Heart left ventricle (tissue), 13 donors: ENCODE results near the gene MPG.

Experiments
- CTCF ChIP-seq, 12 donors: fragments of 200-600 bp; sonication (generic) in 4 of 12; IDR thresholded peaks; one replicate each; pipeline versions ENCODE4 v1.5.0 to v1.8.0; 2018 to 2022; ENCODE audit warnings: antibody characterized with exemption in 12 of 12, mild to moderate bottlenecking in 5 of 12
- POLR2A ChIP-seq, 2 donors: fragments of 450-650 bp; IDR thresholded peaks; one replicate each; pipeline ENCODE4 v1.6.1; 2017; ENCODE audit warnings: antibody characterized with exemption in 2 of 2, mild to moderate bottlenecking in 2 of 2, moderate library complexity in 2 of 2
- donor health status: ischemic (EF 13 %, LVEDD 7.1; RV severe dilation, severe dysfunction).
- donor health status: DM: no; HTN: yes; CAD: no.
- donor health status: DM: no; HTN: no; CAD: no.
- donor health status: ischemic (EF 25% LVEDD 6.9; RV normal size, moderate dysfunction).
- donor health status: ischemic (EF 25% LVEDD 5.7; RV mildly dilated, moderate dysfunction).
- donor health status: ischemic (EF 35%, LVEDD 5.7; RV mildly dilated, moderate dysfunction).
- donor health status: nonischemic (EF 11% LVEDD 7.7; RV severe dilation, severe dysfunction).
- donor health status: DM: yes; HTN: yes; CAD: no.
- donor health status: PGD.
- donor health status: ischemic (EF 29% LVEDD 5.4; RV normal size, mild dysfunction).
- donor health status: nonischemic (EF 23%, LVEDD 6.1; RV moderate dilation, normal function).

GRCh38 chr16:38941-39892 is 38.8 kb upstream of the MPG start:
- TF ChIP-seq CTCF (IDR thresholded peaks at IDR 0.05), result no peak
- TF ChIP-seq POLR2A (IDR thresholded peaks at IDR 0.05), result no peak
